ENCODE measurements around the gene MYRF.

DNA sequence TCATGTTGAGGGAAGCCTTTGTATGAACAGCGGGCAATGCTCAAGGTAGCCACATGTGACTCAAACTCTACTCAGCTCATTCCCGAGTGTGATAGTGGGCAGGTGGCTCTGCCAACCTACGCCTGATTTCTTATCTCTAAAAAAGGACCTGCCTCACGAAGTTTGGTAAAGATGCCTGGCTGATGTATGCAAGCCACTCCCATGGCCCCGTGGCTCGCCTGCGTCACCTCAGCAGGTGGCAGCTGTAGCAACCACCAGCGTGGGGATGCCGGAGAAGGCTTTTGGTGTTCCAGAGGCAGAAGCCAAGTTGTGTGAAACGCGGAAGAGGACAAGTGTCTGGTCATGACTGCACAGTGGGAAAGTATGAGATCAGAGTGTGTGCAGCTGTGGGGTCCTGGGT lies 81.0 kb downstream of the MYRF start:
- TF ChIP-seq GATA1 (IDR thresholded peaks at IDR 0.05; ENCODE audit: low read depth, low read length), result no peak
- no peak for TF ChIP-seq POLR2A (IDR thresholded peaks at IDR 0.05; ENCODE audit: low read length)

All from erythroblast (primary cell).